GM12891 (cell line): Measurements from ENCODE around the gene PRDM16.

Experiments used
- PAX5 ChIP-seq: IDR thresholded peaks from 2 replicates; pipeline ENCODE4 v1.6.1; 2011; ENCODE audit warnings: low read length, moderate library complexity, mild to moderate bottlenecking; ENCODE audit not compliant: insufficient read depth, severe bottlenecking
- POLR2A ChIP-seq: IDR thresholded peaks from 2 replicates; pipeline ENCODE4 v1.6.1; 2011; ENCODE audit warnings: low read depth, low read length, control low read depth
- POLR2AphosphoS5 ChIP-seq: IDR thresholded peaks from 2 replicates; pipeline ENCODE4 v1.6.1; 2011; ENCODE audit warnings: low read depth, low read length, control low read depth
- POU2F2 ChIP-seq: IDR thresholded peaks from 2 replicates; pipeline ENCODE4 v1.6.1; 2011; ENCODE audit warnings: low read depth, mild to moderate bottlenecking, control low read depth, low read length, moderate library complexity
- TAF1 ChIP-seq: IDR thresholded peaks from 2 replicates; pipeline ENCODE4 v1.6.1; 2011; ENCODE audit warnings: low read depth, low read length, control low read depth

GRCh38 chr1:3310718-3311400 lies 241.9 kb downstream of the PRDM16 start:
- TF ChIP-seq POLR2A (no peak), POLR2AphosphoS5 (no peak), TAF1 (no peak), PAX5 (no peak), POU2F2 (no peak)
